CD4-positive, alpha-beta T cell (primary cell): Measurements from ENCODE around the gene IGFBP6. TPM values are rescaled to one million over a fixed set of nuclear protein-coding genes. Genes with fewer than 3 reads are reported as not detected.
A peak's percentile ranks its signal among the peaks of the same experiment; 100 is the strongest.

Source experiments
- ATAC-seq: fragments of 200-7000 bp; cut with Tn5 transposase; one replicate; pipeline ENCODE4 v1.10.0; 2022; ENCODE audit warnings: mild to moderate bottlenecking; ENCODE audit not compliant: poor library complexity
- CTCF ChIA-PET: fragments of 350-600 bp; sonication (Branson Sonifier 250); formaldehyde crosslinking; loops from one replicate; lab custom pipeline; 2021; ENCODE audit warnings: antibody characterized with exemption, inconsistent platforms; lab: Charles Lee
- POLR2A ChIA-PET: fragments of 350-600 bp; sonication (Branson Sonifier 250); formaldehyde crosslinking; loops from one replicate; lab custom pipeline; 2021; ENCODE audit warnings: antibody characterized with exemption, inconsistent platforms; lab: Charles Lee
- DNase-seq, 14 experiments: peaks; one replicate each; pipeline ENCODE4 v3.0.0-alpha.2; 2013 to 2020; ENCODE audit warnings: mixed read lengths in 2 of 14
- H3K27ac ChIP-seq, 2 donors: one replicate each; pipeline versions ENCODE4 v1.5.1 to v1.7.0; 2013; ENCODE audit warnings: low read length in 2 of 2, low read depth in 1 of 2, mild to moderate bottlenecking in 1 of 2
- H3K27me3 ChIP-seq, 2 experiments: 1 replicate in 1 of 2; 2 replicates in 1 of 2; pipeline versions ENCODE4 v1.6.1 to v1.7.0; 2013; ENCODE audit warnings: low read length in 2 of 2, control low read depth in 1 of 2, mild to moderate bottlenecking in 1 of 2, moderate library complexity in 1 of 2; ENCODE audit not compliant: insufficient read depth in 2 of 2, control insufficient read depth in 1 of 2
- H3K36me3 ChIP-seq: one replicate; pipeline ENCODE4 v1.6.1; 2013; ENCODE audit warnings: low read length, control low read depth; ENCODE audit not compliant: insufficient read depth
- H3K4me1 ChIP-seq: one replicate; pipeline ENCODE4 v1.6.1; 2013; ENCODE audit warnings: low read length, control low read depth; ENCODE audit not compliant: insufficient read depth
- H3K4me3 ChIP-seq: one replicate; pipeline ENCODE4 v1.5.1; 2013; ENCODE audit warnings: mild to moderate bottlenecking, low read length, moderate library complexity
- H3K9me3 ChIP-seq, 2 experiments: 1 replicate in 1 of 2; 2 replicates in 1 of 2; pipeline versions ENCODE4 v1.6.1 to v1.7.0; 2013; ENCODE audit warnings: low read length in 2 of 2, mild to moderate bottlenecking in 2 of 2, control low read depth in 1 of 2, moderate library complexity in 1 of 2; ENCODE audit not compliant: control insufficient read depth in 1 of 2, insufficient read depth in 1 of 2
- H3K27ac Mint-ChIP-seq: one replicate; pipeline ENCODE4 v1.8.0; 2020; ENCODE audit warnings: mixed read lengths
- H3K27me3 Mint-ChIP-seq: one replicate; pipeline ENCODE4 v1.8.0; 2021; ENCODE audit warnings: mixed read lengths
- H3K36me3 Mint-ChIP-seq: one replicate; pipeline ENCODE4 v1.8.0; 2021; ENCODE audit warnings: low read depth, mixed read lengths
- H3K4me1 Mint-ChIP-seq: one replicate; pipeline ENCODE4 v1.8.0; 2021; ENCODE audit warnings: low read depth, mixed read lengths
- H3K4me3 Mint-ChIP-seq: one replicate; pipeline ENCODE4 v1.8.0; 2020; ENCODE audit warnings: mild to moderate bottlenecking, mixed read lengths
- H3K9me3 Mint-ChIP-seq: one replicate; pipeline ENCODE4 v1.8.0; 2020; ENCODE audit warnings: mixed read lengths
- intact Hi-C, 2 experiments: fragments of 100-400 bp; cut with DNase I in 1 of 2; cut with micrococcal nuclease in 1 of 2; formaldehyde crosslinking; loops; one replicate each; pipeline versions ENCODE4 v1.15.1 to v1.9.0; 2023 to 2025; cut with DNase I, micrococcal nuclease
- total RNA-seq, 174 experiments: library from RNA in 2 of 174; stranded (reverse) in 2 of 174; gene quantifications; one replicate each; pipeline ENCODE4 v1.2.3 and lab custom pipeline; 2021 to 2026
- TF ChIP-seq, protein P1 (sequence below): fragments of 200-600 bp; IDR thresholded peaks from one replicate; pipeline ENCODE4 v1.8.0; 2022; ENCODE audit warnings: antibody characterized with exemption, mild to moderate bottlenecking

IGFBP6 gene
- total RNA-seq, 2 experiments from 2014 or later: 0.49 TPM; not detected in 1

GRCh38 chr12:53102883-53103807, 5.7 kb downstream of the IGFBP6 start, which contains the start of gene SOAT2:
Gene SOAT2, plus strand, starts transcription at chr12:53103486. Its CDS starts 92 bp downstream, at chr12:53103578.
- Histone ChIP-seq H3K4me3 (no peak within 1 kb of the TSS), H3K36me3 (no peaks in the 10 kb centered on the region), H3K9me3 (no peaks in the 10 kb centered on the region), H3K4me1 (peaks cover 58% of the 10 kb centered on the region), H3K27me3 (no peaks in the 10 kb centered on the region), H3K27ac (peak within 1 kb of the TSS; percentile 16 to 29)
- H3K36me3 Mint-ChIP-seq: no peaks in the 10 kb centered on the region
- no peaks in the 10 kb centered on the region for H3K9me3 Mint-ChIP-seq
- no peaks in the 10 kb centered on the region for H3K27me3 Mint-ChIP-seq
- TF ChIP-seq, protein P1, sequence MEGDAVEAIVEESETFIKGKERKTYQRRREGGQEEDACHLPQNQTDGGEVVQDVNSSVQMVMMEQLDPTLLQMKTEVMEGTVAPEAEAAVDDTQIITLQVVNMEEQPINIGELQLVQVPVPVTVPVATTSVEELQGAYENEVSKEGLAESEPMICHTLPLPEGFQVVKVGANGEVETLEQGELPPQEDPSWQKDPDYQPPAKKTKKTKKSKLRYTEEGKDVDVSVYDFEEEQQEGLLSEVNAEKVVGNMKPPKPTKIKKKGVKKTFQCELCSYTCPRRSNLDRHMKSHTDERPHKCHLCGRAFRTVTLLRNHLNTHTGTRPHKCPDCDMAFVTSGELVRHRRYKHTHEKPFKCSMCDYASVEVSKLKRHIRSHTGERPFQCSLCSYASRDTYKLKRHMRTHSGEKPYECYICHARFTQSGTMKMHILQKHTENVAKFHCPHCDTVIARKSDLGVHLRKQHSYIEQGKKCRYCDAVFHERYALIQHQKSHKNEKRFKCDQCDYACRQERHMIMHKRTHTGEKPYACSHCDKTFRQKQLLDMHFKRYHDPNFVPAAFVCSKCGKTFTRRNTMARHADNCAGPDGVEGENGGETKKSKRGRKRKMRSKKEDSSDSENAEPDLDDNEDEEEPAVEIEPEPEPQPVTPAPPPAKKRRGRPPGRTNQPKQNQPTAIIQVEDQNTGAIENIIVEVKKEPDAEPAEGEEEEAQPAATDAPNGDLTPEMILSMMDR: no peak
- peak within 1 kb of the TSS; percentile 34 for H3K4me3 Mint-ChIP-seq
- ChIA-PET CTCF (interaction anchor here (0.9 to 7.6 kb wide), 4 partner anchors 24 to 55 kb away, joined by 3 to 114 read pairs (median 6); partner anchors contain the start of gene SPRYD3), POLR2A (interaction anchor here (0.5 to 2.0 kb wide), 4 partner anchors 24 to 1113 kb away, joined by 3 to 16 read pairs (median 4); partner anchors contain the start of gene SPRYD3)
- DNase-seq (peak in 11 of 14 experiments; percentile 11 to 78 (median 36)), ATAC-seq (peak; percentile 66)
- peak within 1 kb of the TSS; percentile 70 for H3K27ac Mint-ChIP-seq
- intact Hi-C loops: no loop called here
- peaks cover 42% of the 10 kb centered on the region for H3K4me1 Mint-ChIP-seq

DNA sequence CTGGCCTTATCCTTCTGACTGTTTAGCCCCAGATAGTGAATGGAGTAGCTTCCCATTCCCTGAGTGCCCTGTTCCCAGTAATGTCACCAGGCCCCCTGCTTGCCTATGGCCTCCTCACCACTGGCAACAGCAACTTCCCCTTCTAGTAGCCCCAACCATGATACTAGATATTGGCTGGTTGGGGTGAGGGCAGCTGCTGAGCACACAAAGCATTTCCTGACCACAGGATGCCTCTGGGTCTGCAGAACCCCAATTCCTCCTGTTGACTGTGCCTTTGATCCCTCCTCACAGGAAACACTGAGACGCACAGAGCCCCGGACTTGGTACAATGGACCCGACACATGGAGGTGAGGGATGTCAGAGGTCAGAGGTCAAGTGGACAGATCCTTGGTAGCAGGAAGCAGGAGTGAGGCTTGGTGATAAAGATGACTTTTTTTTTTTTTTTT, 6.4 kb downstream of the IGFBP6 start:
- H3K4me1 Mint-ChIP-seq: peaks cover 34% of the 10 kb centered on the region
- DNase-seq (peak in 4 of 14 experiments; percentile 31 to 70 (median 44)), ATAC-seq (no peak)
- peak overlapping the region; percentile 27 for H3K27ac Mint-ChIP-seq
- no peak overlapping the region for H3K4me3 ChIP-seq
- TF ChIP-seq, protein P1: no peak
- intact Hi-C loops: no loop called here
- H3K27ac ChIP-seq: peak overlapping the region in 1 of 2 donors; percentile 29
- CTCF ChIA-PET: interaction anchor here (7.6 kb wide), 1 partner anchor 38 kb away, joined by 114 read pairs; no protein-coding TSS in a partner anchor
- H3K9me3 Mint-ChIP-seq: no peaks in the 10 kb centered on the region
- H3K27me3 ChIP-seq: no peaks in the 10 kb centered on the region
- POLR2A ChIA-PET: interaction anchor here (1.8 to 2.0 kb wide), 2 partner anchors 25 to 56 kb away, joined by 5 to 16 read pairs; partner anchors contain the start of gene SPRYD3
- H3K4me3 Mint-ChIP-seq: no peak overlapping the region
- H3K36me3 Mint-ChIP-seq: no peaks in the 10 kb centered on the region
- no peaks in the 10 kb centered on the region for H3K36me3 ChIP-seq
- H3K4me1 ChIP-seq: peaks cover 51% of the 10 kb centered on the region
- H3K27me3 Mint-ChIP-seq: no peaks in the 10 kb centered on the region
- H3K9me3 ChIP-seq: no peaks in the 10 kb centered on the region

DNA sequence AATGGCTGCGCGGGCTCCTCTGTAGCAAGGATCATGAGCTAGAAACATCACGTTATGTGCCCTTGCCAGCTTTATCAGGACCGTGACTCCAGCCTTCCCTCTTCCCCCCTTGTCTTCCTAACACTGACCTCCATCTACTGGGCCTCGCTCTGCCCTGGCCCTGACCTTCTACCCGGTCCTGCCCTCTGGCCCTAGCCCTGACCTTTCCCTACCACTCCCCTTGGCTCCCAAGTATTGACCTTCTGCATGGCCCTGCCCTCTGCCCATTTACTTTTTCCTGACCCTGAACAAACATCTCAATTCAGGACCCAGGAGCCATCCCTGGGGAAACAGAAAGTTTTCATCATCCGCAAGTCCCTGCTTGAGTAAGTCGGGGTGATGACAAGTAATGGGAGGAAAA, 7.8 kb downstream of the IGFBP6 start:
- no peak overlapping the region for H3K27ac ChIP-seq
- no peaks in the 10 kb centered on the region for H3K9me3 Mint-ChIP-seq
- H3K36me3 ChIP-seq: no peaks in the 10 kb centered on the region
- ChIA-PET POLR2A (no interaction called here), CTCF (no interaction called here)
- no peaks in the 10 kb centered on the region for H3K9me3 ChIP-seq
- peaks cover 27% of the 10 kb centered on the region for H3K4me1 Mint-ChIP-seq
- H3K27me3 Mint-ChIP-seq: no peaks in the 10 kb centered on the region
- H3K27ac Mint-ChIP-seq: no peak overlapping the region
- no peak for DNase-seq
- no peaks in the 10 kb centered on the region for H3K27me3 ChIP-seq
- TF ChIP-seq, protein P1: no peak
- no peak overlapping the region for H3K4me3 Mint-ChIP-seq
- intact Hi-C loops: no loop called here
- no peak overlapping the region for H3K4me3 ChIP-seq
- peaks cover 45% of the 10 kb centered on the region for H3K4me1 ChIP-seq
- H3K36me3 Mint-ChIP-seq: no peaks in the 10 kb centered on the region
- no peak for ATAC-seq
